Right lobe of liver (tissue), 4 donors: Measurements from ENCODE around the gene TMEM38B.

Source experiments
- CTCF ChIP-seq, 4 donors: fragments of 200-600 bp in 3 of 4; fragments of 450-650 bp in 1 of 4; IDR thresholded peaks; one replicate each; pipeline versions ENCODE4 v1.5.1 to v1.8.0; 2016 to 2022; ENCODE audit warnings: antibody characterized with exemption in 4 of 4, mild to moderate bottlenecking in 2 of 4
- POLR2A ChIP-seq: fragments of 450-650 bp; IDR thresholded peaks from one replicate; pipeline ENCODE4 v1.6.1; 2017; ENCODE audit warnings: antibody characterized with exemption, mild to moderate bottlenecking
- donor health status: DM: no; HTN: no; CAD: no.
- donor health status: DM: no; HTN: no; CAD: no.
- donor health status: DM: no; HTN: yes; CAD: no.

- no peak for TF ChIP-seq CTCF (IDR thresholded peaks at IDR 0.05)
- TF ChIP-seq POLR2A = no peak
These were observed 2.0 kb downstream of the TMEM38B start for GRCh38 chr9:105696219-105696793.
